WI38 (cell line): ENCODE results near the gene SLC22A13.
A peak's percentile ranks its signal among the peaks of the same experiment; 100 is the strongest.

Experiments used
- H3K4me3 ChIP-seq: 2 replicates; pipeline ENCODE4 v1.5.1; 2011; ENCODE audit warnings: low read depth, mild to moderate bottlenecking, control low read depth, low read length
- TF ChIP-seq, protein P1 (sequence below): IDR thresholded peaks from 2 replicates; pipeline ENCODE4 v1.5.1; 2012; ENCODE audit warnings: low read depth, mild to moderate bottlenecking, control low read depth, low read length

The SLC22A13 gene

GRCh38 chr3:38297947-38298711 lies 32.5 kb downstream of the SLC22A13 start:
- H3K4me3 ChIP-seq: no peak overlapping the region
- TF ChIP-seq, protein P1, sequence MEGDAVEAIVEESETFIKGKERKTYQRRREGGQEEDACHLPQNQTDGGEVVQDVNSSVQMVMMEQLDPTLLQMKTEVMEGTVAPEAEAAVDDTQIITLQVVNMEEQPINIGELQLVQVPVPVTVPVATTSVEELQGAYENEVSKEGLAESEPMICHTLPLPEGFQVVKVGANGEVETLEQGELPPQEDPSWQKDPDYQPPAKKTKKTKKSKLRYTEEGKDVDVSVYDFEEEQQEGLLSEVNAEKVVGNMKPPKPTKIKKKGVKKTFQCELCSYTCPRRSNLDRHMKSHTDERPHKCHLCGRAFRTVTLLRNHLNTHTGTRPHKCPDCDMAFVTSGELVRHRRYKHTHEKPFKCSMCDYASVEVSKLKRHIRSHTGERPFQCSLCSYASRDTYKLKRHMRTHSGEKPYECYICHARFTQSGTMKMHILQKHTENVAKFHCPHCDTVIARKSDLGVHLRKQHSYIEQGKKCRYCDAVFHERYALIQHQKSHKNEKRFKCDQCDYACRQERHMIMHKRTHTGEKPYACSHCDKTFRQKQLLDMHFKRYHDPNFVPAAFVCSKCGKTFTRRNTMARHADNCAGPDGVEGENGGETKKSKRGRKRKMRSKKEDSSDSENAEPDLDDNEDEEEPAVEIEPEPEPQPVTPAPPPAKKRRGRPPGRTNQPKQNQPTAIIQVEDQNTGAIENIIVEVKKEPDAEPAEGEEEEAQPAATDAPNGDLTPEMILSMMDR: peak; percentile 24; the same call in 1 of the 2 replicates

DNA sequence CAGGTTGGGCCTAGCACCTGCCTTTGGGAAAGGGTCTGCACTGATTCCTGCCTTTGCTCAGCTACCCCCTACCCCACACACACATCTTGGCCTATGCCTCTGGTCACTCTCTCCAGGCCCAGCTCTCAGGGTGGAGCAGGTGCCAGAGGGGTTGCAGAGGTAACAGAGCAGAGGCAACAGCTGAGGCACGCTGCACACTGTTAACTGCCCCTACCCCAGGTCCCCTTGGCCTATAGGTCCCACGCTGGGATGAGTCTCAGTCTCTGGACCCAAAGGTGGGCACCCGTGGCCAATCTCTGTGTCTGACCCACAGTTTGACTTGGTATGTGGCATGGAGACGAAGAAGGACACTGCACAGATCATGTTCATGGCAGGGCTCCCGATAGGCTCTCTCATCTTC lies 41.3 kb downstream of the SLC22A13 start:
- no peak overlapping the region for H3K4me3 ChIP-seq
- TF ChIP-seq, protein P1: no peak

GRCh38 chr3:38307599-38307998 lies 42.0 kb downstream of the SLC22A13 start:
- TF ChIP-seq, protein P1: no peak
- H3K4me3 ChIP-seq: no peak overlapping the region

- H3K4me3 ChIP-seq: no peak overlapping the region
- TF ChIP-seq, protein P1: no peak
These were observed 42.8 kb downstream of the SLC22A13 start for GRCh38 chr3:38308456-38308855.

DNA sequence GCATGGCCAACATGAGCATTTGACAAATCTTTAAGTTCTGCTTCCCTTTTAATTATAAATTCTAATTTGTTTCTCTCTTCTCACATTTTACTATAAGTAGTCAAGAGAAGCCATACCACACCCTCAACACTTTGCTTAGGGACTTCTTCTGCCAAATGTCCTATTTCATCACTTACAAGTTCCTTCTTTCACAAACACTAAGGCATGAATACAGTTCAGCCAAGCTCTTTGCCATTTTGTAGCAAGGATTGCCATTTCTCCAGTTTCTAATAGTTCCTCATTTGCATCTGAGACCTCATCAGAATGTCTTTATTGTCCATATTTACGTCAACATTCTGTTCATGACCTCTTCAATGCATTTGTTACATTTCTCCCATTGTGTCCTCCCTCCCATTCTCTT lies 45.9 kb downstream of the SLC22A13 start:
- H3K4me3 ChIP-seq: no peak overlapping the region
- TF ChIP-seq, protein P1: no peak

DNA sequence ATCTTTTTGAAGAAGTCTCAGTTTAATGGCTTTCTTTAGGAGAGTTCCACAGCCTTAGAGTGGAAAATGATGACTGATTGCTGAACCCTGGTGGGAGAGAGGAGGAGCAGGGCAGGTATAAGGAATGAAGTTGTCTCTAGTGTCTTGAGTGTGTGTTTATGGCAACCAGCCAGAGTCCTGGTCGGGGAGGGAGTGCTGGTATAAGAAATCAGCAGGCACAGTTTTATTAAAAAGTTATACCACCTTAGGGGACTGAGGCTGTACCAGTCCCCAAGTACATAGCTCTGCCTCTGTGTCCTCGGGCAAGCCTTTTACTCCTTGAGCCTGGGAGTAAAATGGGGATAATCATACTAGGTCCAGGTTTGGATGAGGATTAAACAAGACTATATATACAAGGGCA lies 46.3 kb downstream of the SLC22A13 start:
- H3K4me3 ChIP-seq: no peak overlapping the region
- TF ChIP-seq, protein P1: no peak

GRCh38 chr3:38312356-38312755 lies 46.7 kb downstream of the SLC22A13 start:
- no peak overlapping the region for H3K4me3 ChIP-seq
- TF ChIP-seq, protein P1: no peak
